Stimulated activated naive B cell treated with anti-CD40 and anti-IgM and Interleukin-4, amounts not matched to agents 10 μg/mL and 1 μg/mL and 100 μg/mL, for 72 hours (primary cell): ENCODE results near the gene C1orf232.

Experiments
- ATAC-seq, 2 donors: fragments of 150-1000 bp; cut with Tn5 transposase; replicated peaks; 2 replicates each; pipeline ENCODE4 v1.10.0; 2021; ENCODE audit warnings: moderate library complexity in 1 of 2
- DNase-seq: peaks from one replicate; pipeline ENCODE4 v3.0.0; 2021
- H3K27ac Mint-ChIP-seq: one replicate; pipeline ENCODE4 v1.8.0; 2022; ENCODE audit warnings: mild to moderate bottlenecking, mixed read lengths
- H3K27me3 Mint-ChIP-seq, 2 donors: one replicate each; pipeline ENCODE4 v1.8.0; 2022; ENCODE audit warnings: mixed read lengths in 2 of 2
- H3K36me3 Mint-ChIP-seq, 2 donors: one replicate each; pipeline ENCODE4 v1.8.0; 2022; ENCODE audit warnings: mixed read lengths in 2 of 2, mild to moderate bottlenecking in 1 of 2
- H3K4me1 Mint-ChIP-seq, 2 donors: one replicate each; pipeline ENCODE4 v1.8.0; 2022; ENCODE audit warnings: mixed read lengths in 2 of 2, mild to moderate bottlenecking in 1 of 2
- H3K4me3 Mint-ChIP-seq, 2 donors: one replicate each; pipeline ENCODE4 v1.8.0; 2022; ENCODE audit warnings: mild to moderate bottlenecking in 2 of 2, mixed read lengths in 2 of 2, moderate library complexity in 1 of 2
- H3K9me3 Mint-ChIP-seq, 2 donors: one replicate each; pipeline ENCODE4 v1.8.0; 2022; ENCODE audit warnings: mixed read lengths in 2 of 2, mild to moderate bottlenecking in 1 of 2

Gene C1orf232

DNA sequence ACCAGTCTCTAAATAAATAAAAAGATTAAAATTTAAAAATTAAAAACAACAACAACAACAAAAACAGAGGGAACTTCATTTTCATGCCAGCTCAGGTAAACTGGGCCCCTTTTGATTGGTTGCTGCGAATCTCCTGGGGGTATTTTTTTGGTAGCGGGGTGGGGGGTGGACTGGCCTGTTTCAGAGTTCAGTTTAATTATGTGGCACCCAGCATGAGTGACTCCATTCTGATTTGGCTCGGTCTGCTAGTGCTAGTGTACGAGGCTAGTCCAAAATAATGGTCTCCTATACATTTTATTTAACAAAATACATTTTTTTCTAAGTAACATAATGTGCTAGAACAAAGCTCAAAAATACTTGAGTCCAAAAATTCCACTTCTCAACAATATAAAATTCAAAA lies 39.0 kb downstream of the C1orf232 start:
- H3K9me3 Mint-ChIP-seq = peaks cover 0 to 2% of the 10 kb centered on the region in 2 donors
- peaks cover 15 to 19% of the 10 kb centered on the region in 2 donors for H3K4me1 Mint-ChIP-seq
- H3K27ac Mint-ChIP-seq = no peak overlapping the region
- DNase-seq (no peak), ATAC-seq (no peak)
- peaks cover 6 to 10% of the 10 kb centered on the region in 2 donors for H3K27me3 Mint-ChIP-seq
- H3K36me3 Mint-ChIP-seq = peaks cover 0 to 3% of the 10 kb centered on the region in 2 donors
- H3K4me3 Mint-ChIP-seq = no peak overlapping the region

DNA sequence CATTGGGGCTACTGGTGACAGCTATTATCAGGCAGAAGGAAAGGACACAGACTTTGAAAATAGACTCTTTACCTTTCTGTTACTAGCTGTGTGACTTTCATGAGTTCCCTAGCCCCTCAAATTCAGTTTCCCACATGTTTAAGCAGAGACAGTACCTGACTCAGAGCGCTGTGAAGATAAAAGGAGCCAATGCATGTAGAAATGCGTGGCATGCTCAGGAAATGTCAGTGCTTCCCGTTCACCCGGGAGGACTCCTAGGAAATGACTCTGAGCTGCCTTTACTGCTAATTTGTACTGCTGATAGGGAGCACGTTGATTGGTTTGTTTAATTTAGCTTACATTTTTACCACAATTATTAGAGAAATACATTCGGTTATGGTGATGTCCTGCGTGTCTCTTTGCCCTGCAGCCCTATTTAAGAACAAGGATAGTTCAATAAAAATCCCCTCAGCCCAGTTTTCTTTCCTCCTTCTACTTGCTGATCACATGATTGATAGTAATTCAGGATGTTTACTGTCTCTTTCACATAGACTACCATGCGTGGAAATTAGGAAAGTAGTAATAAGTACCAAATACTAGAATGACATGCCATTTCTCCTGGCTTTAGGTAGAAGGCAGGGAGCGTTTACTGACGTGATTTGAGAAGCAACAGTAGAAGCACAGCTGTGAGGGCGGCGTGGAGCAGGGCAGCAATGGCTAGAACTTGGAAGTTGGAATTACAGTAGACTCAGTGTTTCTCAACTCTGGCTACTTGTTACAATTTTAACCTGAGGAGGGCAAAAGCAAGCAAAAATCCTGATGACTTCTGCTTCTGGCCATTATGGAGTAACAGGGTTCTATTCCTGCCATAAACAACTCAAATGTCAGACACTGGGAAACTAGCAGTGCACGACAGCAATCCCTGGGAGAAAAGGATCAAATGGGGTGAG lies 41.3 kb downstream of the C1orf232 start:
- DNase-seq = no peak
- no peaks in the 10 kb centered on the region for H3K9me3 Mint-ChIP-seq
- peaks cover 2 to 5% of the 10 kb centered on the region in 2 donors for H3K36me3 Mint-ChIP-seq
- peaks cover 16 to 19% of the 10 kb centered on the region in 2 donors for H3K4me1 Mint-ChIP-seq
- peaks cover 6 to 10% of the 10 kb centered on the region in 2 donors for H3K27me3 Mint-ChIP-seq
- H3K27ac Mint-ChIP-seq = peak overlapping the region; percentile 80
- no peak overlapping the region for H3K4me3 Mint-ChIP-seq
- ATAC-seq = no peak

DNA sequence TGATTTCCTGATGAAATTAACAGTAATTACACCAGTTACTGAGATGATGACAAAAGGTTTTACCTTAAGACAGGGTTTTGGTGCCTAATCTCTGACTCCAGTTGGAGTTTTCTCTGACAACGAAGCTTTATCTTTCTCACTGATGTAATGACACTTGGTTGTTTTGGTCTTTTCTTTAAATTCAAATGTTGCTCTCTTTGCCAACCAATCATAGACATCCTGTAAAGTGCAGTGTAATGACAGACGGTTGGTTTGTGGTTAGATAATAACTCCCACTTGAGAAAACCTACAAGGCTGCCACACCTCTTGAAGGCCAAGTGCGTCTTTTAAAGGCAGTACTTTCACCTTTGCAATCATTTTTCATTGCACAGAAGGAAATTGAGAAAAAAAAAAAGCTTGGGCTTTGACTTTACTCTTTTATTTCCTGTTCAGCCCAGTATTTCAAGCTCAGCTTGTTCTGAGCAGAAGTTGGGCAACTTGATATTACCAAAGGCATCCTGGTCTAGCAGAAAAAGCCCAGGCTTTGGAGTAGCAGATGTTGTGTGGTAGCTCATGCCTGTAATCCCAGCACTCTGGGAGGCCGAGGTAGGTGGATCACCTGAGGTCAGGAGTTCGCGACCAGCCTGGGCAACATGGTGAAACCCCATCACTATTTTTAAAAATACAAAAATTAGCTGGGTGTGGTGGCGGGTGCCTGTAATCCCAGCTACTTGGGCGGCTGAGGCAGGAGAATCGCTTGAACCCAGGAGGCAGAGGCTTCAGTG lies 42.3 kb downstream of the C1orf232 start:
- peaks cover 5 to 6% of the 10 kb centered on the region in 2 donors for H3K36me3 Mint-ChIP-seq
- ATAC-seq = peak; percentile 96 to 98
- peaks cover 4 to 6% of the 10 kb centered on the region in 2 donors for H3K27me3 Mint-ChIP-seq
- peak overlapping the region in 1 of 2 donors; percentile 35 for H3K4me3 Mint-ChIP-seq
- H3K27ac Mint-ChIP-seq = no peak overlapping the region
- H3K4me1 Mint-ChIP-seq = peaks cover 19% of the 10 kb centered on the region in 2 donors
- no peaks in the 10 kb centered on the region for H3K9me3 Mint-ChIP-seq
- DNase-seq = peak; percentile 5

DNA sequence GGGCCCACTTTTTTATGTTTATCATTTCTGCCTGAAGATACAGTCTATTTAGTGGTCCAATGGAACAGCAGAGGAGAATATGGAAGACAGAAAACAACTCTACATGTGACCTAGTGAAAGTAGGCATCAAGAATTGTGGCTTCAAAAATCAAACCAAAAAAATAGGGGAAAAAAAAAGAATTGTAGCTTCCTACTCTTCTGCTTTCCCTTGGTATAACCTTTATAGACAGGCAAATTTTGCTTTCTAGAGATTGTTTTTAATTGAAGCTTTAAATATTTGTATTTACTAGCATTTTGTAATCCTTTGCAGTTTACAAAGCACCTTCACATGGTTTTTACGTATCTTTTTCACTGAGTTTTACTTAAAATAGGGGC lies 42.8 kb downstream of the C1orf232 start:
- Mint-ChIP-seq H3K27ac (no peak overlapping the region), H3K27me3 (peaks cover 0 to 6% of the 10 kb centered on the region in 2 donors), H3K4me3 (no peak overlapping the region), H3K9me3 (no peaks in the 10 kb centered on the region), H3K4me1 (peaks cover 19% of the 10 kb centered on the region in 2 donors), H3K36me3 (peaks cover 5 to 6% of the 10 kb centered on the region in 2 donors)
- DNase-seq = no peak
- no peak for ATAC-seq

DNA sequence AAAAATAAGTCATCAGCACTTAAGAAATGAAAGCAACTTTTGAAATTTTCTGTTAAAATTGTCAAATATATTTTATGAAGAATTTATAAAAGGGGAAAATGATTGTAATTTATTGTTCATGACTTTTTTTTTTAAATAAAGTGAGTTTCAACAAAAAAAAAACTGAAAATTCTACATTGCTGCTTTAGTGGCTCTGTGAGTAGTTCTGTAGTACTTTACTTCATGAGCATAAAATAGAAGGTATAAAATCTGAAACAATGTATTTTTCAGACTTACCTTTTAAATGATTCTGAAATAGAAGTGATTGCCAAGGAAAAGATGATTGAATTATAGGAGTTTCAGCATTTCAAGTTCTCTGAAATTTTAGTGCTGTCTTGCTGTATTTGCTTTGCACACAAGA lies 43.4 kb downstream of the C1orf232 start:
- no peaks in the 10 kb centered on the region for H3K9me3 Mint-ChIP-seq
- DNase-seq = no peak
- H3K4me3 Mint-ChIP-seq = no peak overlapping the region
- no peak for ATAC-seq
- peaks cover 5 to 6% of the 10 kb centered on the region in 2 donors for H3K36me3 Mint-ChIP-seq
- peaks cover 19 to 20% of the 10 kb centered on the region in 2 donors for H3K4me1 Mint-ChIP-seq
- H3K27me3 Mint-ChIP-seq = peaks cover 0 to 6% of the 10 kb centered on the region in 2 donors
- H3K27ac Mint-ChIP-seq = no peak overlapping the region

DNA sequence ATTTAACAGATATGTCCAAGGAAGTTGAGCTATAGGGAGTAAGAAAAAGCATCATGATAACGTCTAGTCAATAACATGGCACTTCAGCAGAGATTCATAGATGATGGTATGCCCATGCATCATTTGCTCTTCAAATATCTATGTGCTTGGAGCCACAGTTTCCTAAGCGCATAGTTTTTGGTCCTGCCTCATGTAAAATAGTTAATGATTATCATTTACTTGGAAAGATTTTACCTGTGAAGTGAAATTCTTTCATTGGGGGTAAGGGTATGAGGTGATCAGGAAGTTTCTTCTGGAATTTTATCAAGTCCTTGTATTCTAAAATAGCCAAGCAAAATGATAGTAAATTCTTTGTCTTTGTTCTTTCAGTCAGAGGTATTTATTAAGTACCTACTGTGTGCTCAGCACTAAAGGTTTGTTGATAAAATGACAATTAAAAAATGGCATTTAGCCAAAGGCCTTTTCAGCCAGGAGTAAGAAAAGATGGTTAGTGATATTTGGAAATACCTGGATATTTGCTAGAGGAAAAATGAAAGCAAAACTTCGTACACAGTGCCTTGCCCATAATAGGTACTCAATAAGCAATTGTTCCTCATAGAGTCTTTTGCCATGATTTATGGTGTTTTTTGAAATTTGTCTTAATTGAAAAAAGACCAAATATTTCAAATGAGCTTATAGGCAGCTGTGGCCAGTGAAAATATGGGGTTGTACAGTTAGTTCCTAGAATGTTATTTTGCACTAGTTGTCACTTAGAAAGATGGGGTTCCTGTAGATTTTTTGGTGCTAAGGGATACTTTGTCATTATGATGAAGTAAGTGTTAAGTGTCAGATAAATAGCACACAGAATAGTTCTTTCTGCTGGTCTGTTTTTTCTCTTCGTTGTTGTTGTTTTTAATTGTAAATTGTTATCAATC lies 44.1 kb downstream of the C1orf232 start:
- DNase-seq (no peak), ATAC-seq (no peak)
- Mint-ChIP-seq H3K27ac (no peak overlapping the region), H3K36me3 (peaks cover 6 to 12% of the 10 kb centered on the region in 2 donors), H3K4me1 (peaks cover 25 to 27% of the 10 kb centered on the region in 2 donors), H3K27me3 (peaks cover 0 to 6% of the 10 kb centered on the region in 2 donors), H3K9me3 (no peaks in the 10 kb centered on the region), H3K4me3 (no peak overlapping the region)

DNA sequence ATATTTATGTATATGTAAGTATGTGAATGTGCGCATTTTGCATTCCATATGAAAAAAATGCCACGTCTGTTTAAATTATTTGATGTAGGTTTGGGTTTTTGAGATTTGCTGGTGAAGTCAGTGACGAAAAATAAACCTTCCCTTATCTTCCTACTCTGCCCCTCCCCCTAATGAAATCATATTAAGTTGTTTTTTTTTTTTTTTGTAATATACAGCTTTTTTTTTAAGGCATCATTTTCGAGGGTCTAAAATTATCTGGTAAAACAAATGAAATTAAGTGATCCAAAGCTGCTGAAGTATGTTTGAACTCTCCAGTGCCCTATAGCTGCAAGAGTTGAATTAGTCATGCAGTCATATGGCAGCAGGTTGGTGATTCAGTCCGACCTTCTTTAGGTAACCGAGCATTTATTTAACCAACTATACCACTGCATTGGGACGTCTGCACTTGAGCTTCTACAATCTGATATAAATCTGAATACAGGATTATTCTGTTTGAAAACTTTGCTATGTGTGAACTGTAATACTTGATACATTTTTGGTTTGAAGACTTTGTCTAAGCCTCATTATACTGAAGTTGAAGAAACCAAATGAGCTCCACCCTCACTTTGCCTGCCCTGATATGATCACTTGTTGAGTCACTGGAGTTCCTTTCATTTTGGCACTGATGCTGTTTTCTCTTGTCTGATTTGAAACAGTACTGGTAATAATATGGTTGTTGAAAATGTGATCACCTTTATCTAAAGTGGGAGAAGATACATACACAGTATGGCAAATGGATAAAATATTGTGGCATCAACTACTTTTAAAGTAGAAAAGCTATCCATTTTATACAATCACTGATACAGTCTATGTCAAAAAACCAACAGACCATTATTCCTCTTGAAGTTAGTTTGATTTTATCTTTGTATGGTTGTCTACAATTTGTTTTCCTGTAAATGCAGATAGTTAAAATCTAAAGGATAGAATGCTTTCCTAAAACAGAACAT lies 45.5 kb downstream of the C1orf232 start:
- Mint-ChIP-seq H3K27me3 (peaks cover 0 to 6% of the 10 kb centered on the region in 2 donors), H3K4me1 (peaks cover 26 to 36% of the 10 kb centered on the region in 2 donors), H3K9me3 (no peaks in the 10 kb centered on the region), H3K4me3 (no peak overlapping the region), H3K27ac (no peak overlapping the region), H3K36me3 (peaks cover 13 to 18% of the 10 kb centered on the region in 2 donors)
- ATAC-seq (no peak), DNase-seq (no peak)

DNA sequence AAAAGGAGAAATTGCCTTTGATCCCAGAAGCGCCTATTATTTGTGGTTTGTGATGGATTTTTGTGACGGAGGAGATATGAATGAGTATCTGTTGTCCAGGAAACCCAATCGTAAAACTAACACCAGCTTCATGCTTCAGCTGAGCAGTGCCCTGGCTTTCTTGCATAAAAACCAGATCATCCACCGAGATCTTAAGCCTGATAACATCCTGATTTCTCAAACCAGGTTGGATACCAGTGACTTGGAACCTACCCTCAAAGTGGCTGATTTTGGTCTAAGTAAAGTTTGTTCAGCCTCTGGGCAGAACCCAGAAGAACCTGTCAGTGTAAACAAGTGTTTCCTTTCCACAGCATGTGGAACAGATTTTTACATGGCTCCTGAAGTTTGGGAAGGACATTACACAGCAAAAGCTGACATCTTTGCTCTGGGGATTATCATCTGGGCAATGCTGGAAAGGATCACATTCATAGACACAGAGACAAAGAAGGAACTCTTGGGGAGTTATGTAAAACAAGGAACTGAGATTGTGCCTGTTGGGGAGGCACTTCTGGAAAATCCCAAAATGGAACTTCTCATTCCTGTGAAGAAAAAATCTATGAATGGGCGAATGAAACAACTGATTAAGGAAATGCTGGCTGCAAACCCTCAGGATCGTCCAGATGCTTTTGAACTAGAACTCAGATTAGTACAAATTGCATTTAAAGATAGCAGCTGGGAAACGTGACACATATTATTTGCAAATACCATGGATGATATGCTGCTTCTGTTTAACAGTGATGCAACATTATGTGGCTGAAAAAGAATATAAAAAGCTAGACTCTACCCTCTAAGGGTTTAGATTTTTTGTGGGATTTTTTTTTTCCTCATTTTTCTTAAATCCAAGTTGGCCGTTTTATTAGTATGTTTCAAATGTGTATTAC lies 46.6 kb downstream of the C1orf232 start:
- H3K36me3 Mint-ChIP-seq = peaks cover 15 to 24% of the 10 kb centered on the region in 2 donors
- H3K4me3 Mint-ChIP-seq = no peak overlapping the region
- DNase-seq (no peak), ATAC-seq (no peak)
- H3K27me3 Mint-ChIP-seq = no peaks in the 10 kb centered on the region
- H3K4me1 Mint-ChIP-seq = peaks cover 17 to 26% of the 10 kb centered on the region in 2 donors
- no peak overlapping the region for H3K27ac Mint-ChIP-seq
- no peaks in the 10 kb centered on the region for H3K9me3 Mint-ChIP-seq

DNA sequence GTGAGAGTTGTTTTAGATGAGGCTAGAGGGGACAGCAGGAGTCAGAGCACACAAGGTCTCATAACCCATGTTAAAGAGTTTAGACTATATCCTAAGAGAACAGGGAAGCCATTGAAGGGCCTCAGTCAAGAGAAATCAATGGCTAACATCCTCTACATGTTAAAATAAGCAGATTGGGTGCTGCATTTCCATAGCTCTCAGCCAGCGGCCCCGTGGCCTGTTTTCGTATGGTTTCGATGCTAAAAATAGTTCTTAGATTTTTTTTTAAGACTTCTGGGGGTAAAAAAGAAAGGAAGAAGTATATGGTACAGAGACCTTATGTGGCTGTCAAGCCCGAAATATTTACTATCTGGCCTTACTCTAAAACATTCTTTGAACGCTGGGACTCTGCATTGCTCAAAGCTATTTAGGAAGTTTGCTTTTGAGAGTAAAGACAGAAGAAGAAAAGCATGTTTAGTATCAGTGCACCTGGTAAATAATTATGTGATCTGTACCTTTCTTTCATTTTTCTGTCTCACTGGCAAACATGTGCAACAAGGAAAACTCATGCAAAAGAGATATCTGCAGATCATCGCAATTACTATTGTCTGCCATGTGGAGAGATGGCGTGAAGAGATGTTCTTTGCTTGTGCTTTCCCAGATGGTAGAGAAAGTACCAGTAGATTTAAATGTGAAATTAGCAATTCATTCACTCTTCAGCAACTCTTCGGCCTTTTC lies 48.7 kb downstream of the C1orf232 start:
- Mint-ChIP-seq H3K4me1 (peaks cover 11 to 17% of the 10 kb centered on the region in 2 donors), H3K36me3 (peaks cover 15 to 24% of the 10 kb centered on the region in 2 donors), H3K9me3 (no peaks in the 10 kb centered on the region), H3K27ac (peak overlapping the region; percentile 90), H3K4me3 (no peak overlapping the region), H3K27me3 (no peaks in the 10 kb centered on the region)
- no peak for DNase-seq
- peak; percentile 10 to 23 for ATAC-seq

DNA sequence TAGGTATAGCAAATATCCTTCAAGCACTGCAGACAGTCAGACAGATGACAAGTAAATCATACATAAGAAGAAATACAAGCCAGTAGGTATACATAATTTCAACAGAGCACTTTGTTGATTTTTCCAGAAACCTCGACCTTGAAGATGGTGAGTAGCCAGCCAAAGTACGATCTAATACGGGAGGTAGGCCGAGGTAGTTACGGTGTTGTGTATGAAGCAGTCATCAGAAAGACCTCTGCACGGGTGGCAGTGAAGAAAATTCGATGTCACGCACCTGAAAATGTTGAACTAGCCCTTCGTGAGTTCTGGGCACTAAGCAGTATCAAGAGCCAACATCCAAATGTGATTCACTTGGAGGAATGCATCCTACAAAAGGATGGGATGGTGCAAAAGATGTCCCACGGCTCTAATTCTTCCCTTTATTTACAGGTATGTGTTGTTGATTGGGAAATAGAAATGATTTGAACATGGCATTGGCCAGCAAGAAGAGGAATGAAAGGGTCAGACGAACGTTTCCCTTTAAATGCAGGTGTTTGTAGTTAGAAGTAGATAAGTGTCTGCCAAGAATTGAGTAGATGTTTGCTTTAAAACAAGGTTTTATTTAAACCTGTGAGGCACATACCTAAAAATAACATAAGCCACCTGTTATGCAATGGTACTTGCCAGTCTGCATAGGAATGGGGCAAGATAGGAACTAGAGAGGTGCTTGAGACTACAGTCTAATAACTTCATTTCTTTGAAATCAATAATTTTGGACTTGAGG lies 54.4 kb downstream of the C1orf232 start:
- DNase-seq (no peak), ATAC-seq (no peak)
- H3K9me3 Mint-ChIP-seq = no peaks in the 10 kb centered on the region
- peaks cover 13 to 14% of the 10 kb centered on the region in 2 donors for H3K36me3 Mint-ChIP-seq
- H3K27me3 Mint-ChIP-seq = no peaks in the 10 kb centered on the region
- H3K27ac Mint-ChIP-seq = no peak overlapping the region
- H3K4me1 Mint-ChIP-seq = peaks cover 8 to 22% of the 10 kb centered on the region in 2 donors
- H3K4me3 Mint-ChIP-seq = no peak overlapping the region
